ENCODE measurements around the gene ALDH1A2. TPM values are rescaled to one million over a fixed set of nuclear protein-coding genes. Genes with fewer than 3 reads are reported as not detected.

Gene ALDH1A2
- total RNA-seq: 2.7 and 12.5 TPM in 2 replicates

GRCh38 chr15:58065445-58066041 lies at the start of gene ALDH1A2:
ALDH1A2 (minus strand) TSS chr15:58065711; CDS start chr15:58065650, 61 bp downstream.

Other genes with a start within 250 kb of the ALDH1A2 start
- gene AQP9, start 72.7 kb upstream of the ALDH1A2 start, total RNA-seq: not detected in 2 replicates

Measured in epithelial cell of alveolus of lung (primary cell).